C4-2B (cell line): ENCODE measurements around the gene ARMC8.

Experiments used
- H3K27ac ChIP-seq: fragments of 450-650 bp; 2 replicates; pipeline ENCODE4 v1.5.1; 2017
- CTCF ChIP-seq: fragments of 450-650 bp; conservative IDR thresholded peaks from 2 replicates; pipeline ENCODE4 v1.5.1; 2017; ENCODE audit warnings: mild to moderate bottlenecking
- ZFX ChIP-seq: fragments of 450-650 bp; IDR thresholded peaks from 2 replicates; pipeline ENCODE4 v1.6.1; 2017

The ARMC8 gene

GRCh38 chr3:138300647-138301046, 113.5 kb downstream of the ARMC8 start:
- H3K27ac ChIP-seq = no peak overlapping the region
- TF ChIP-seq ZFX = no peak
- no peak for TF ChIP-seq CTCF

- no peak for TF ChIP-seq ZFX
- TF ChIP-seq CTCF = no peak
- no peak overlapping the region for H3K27ac ChIP-seq
Observed at GRCh38 chr3:138303474-138303873, 116.4 kb downstream of the ARMC8 start.

GRCh38 chr3:138307899-138308298, 120.8 kb downstream of the ARMC8 start:
- H3K27ac ChIP-seq = no peak overlapping the region
- TF ChIP-seq CTCF (no peak), ZFX (no peak)

- H3K27ac ChIP-seq = no peak overlapping the region
- TF ChIP-seq CTCF (no peak), ZFX (no peak)
Observed at GRCh38 chr3:138308783-138309182, 121.7 kb downstream of the ARMC8 start.

- TF ChIP-seq ZFX (no peak), CTCF (no peak)
Observed at GRCh38 chr3:138310494-138310893, 123.4 kb downstream of the ARMC8 start.

GRCh38 chr3:138314751-138315150, 127.7 kb downstream of the ARMC8 start:
- H3K27ac ChIP-seq = no peak overlapping the region
- no peak for TF ChIP-seq CTCF
- TF ChIP-seq ZFX = no peak

More at GRCh38 chr3:138310494-138310893, 123.4 kb downstream of the ARMC8 start:
- H3K27ac ChIP-seq = no peak overlapping the region

GRCh38 chr3:138317687-138318086, 130.6 kb downstream of the ARMC8 start:
- H3K27ac ChIP-seq = no peak overlapping the region
- TF ChIP-seq CTCF (no peak), ZFX (no peak)
